Lower leg skin (tissue), 4 donors: ENCODE results near the gene SUMF2. TPM values are rescaled to one million over a fixed set of nuclear protein-coding genes. Genes with fewer than 3 reads are reported as not detected.
A peak's percentile ranks its signal among the peaks of the same experiment; 100 is the strongest.
"Not testable (repeated sequence)": the region's sequence is repeated elsewhere in the genome, so short reads cannot be mapped to it uniquely, and the experiment has no call there.

Source experiments
- DNase-seq, 2 donors: peaks; one replicate each; pipeline ENCODE4 v3.0.0-alpha.2; 2019; ENCODE audit warnings: low spot score in 2 of 2
- H3K4me3 ChIP-seq: fragments of 200-600 bp; sonication (generic); 2 replicates; pipeline ENCODE4 v1.5.1; 2017; ENCODE audit warnings: mild to moderate bottlenecking, low read depth; ENCODE audit not compliant: poor library complexity, severe bottlenecking
- CTCF ChIP-seq, 3 donors: fragments of 450-650 bp; IDR thresholded peaks; one replicate each; pipeline ENCODE4 v1.5.1; 2016; ENCODE audit warnings: antibody characterized with exemption in 3 of 3, mild to moderate bottlenecking in 3 of 3, moderate library complexity in 2 of 3
- POLR2A ChIP-seq, 2 donors: fragments of 450-650 bp; IDR thresholded peaks; one replicate each; pipeline ENCODE4 v1.6.1; 2016 to 2017; ENCODE audit warnings: antibody characterized with exemption in 2 of 2, mild to moderate bottlenecking in 1 of 2, moderate library complexity in 1 of 2
- WGBS, 2 donors: methylation state at CpG; one replicate each; pipeline ENCODE4 v1.1.5; 2018; 5-methylcytosine and 5-hydroxymethylcytosine counted together
- intact Hi-C: fragments of 100-400 bp; cut with DNase I; formaldehyde crosslinking; loops from one replicate; pipeline ENCODE4 v1.15.0; 2023; ENCODE audit warnings: low total_unique reads
- total RNA-seq, 4 donors: library from RNA; depleted of rRNA; stranded (reverse); fragments of >200 nt; gene quantifications; one replicate each; pipeline ENCODE4 v1.1.0, GENCODE V29; 2016

The SUMF2 gene
- total RNA-seq, 4 donors from 2014 or later, result 74.5 to 117 (median 107) TPM

- TF ChIP-seq POLR2A (IDR thresholded peaks at IDR 0.05) (no peak), CTCF (IDR thresholded peaks at IDR 0.05) (no peak)
- no peak overlapping the region for H3K4me3 ChIP-seq
- WGBS, 2 donors, result 91 to 92% methylated on average over 29 of the region's 29 CpGs
- intact Hi-C loops, result no loop called here
- DNase-seq, result no peak
Observed at GRCh38 chr7:56081626-56082340, 17.7 kb downstream of the SUMF2 start.

GRCh38 chr7:56083150-56083785 is 19.2 kb downstream of the SUMF2 start:
- WGBS, 2 donors, result 52% methylated on average over 13 of the region's 13 CpGs
- no peak for DNase-seq
- intact Hi-C loops, result no loop called here
- no peak overlapping the region for H3K4me3 ChIP-seq
- TF ChIP-seq CTCF (IDR thresholded peaks at IDR 0.05) (no peak), POLR2A (IDR thresholded peaks at IDR 0.05) (no peak)

GRCh38 chr7:56086761-56087160 is 22.7 kb downstream of the SUMF2 start:
- no peak for DNase-seq
- 94 to 95% methylated on average over 7 of the region's 7 CpGs for WGBS, 2 donors
- intact Hi-C loops, result no loop called here
- TF ChIP-seq CTCF (IDR thresholded peaks at IDR 0.05), result no peak
- no peak for TF ChIP-seq POLR2A (IDR thresholded peaks at IDR 0.05)
- H3K4me3 ChIP-seq, result no peak overlapping the region

- intact Hi-C loops, result no loop called here
- TF ChIP-seq CTCF (IDR thresholded peaks at IDR 0.05), result no peak
- no peak for TF ChIP-seq POLR2A (IDR thresholded peaks at IDR 0.05)
- no peak overlapping the region for H3K4me3 ChIP-seq
- DNase-seq, result no peak
- WGBS, 2 donors, result 93 to 95% methylated on average over 3 to 16 of the region's 16 CpGs
Observed at GRCh38 chr7:56087445-56087844, 23.4 kb downstream of the SUMF2 start.

GRCh38 chr7:56091591-56091990 is 27.5 kb downstream of the SUMF2 start:
- no peak for TF ChIP-seq POLR2A (IDR thresholded peaks at IDR 0.05)
- DNase-seq, result peak in 1 of 2 donors; percentile 84
- intact Hi-C loops, result no loop called here
- WGBS, 2 donors, result 48 to 64% methylated on average over 3 of the region's 3 CpGs
- H3K4me3 ChIP-seq, result no peak overlapping the region

- intact Hi-C loops, DNase-seq, H3K4me3 ChIP-seq: not testable (repeated sequence)
- 20 to 35% methylated on average over 6 of the region's 6 CpGs for WGBS, 2 donors
Observed at GRCh38 chr7:56092388-56092787, 28.3 kb downstream of the SUMF2 start.
